CD14-positive monocyte (primary cell): ENCODE measurements around the gene ARMC7. TPM values are rescaled to one million over a fixed set of nuclear protein-coding genes. Genes with fewer than 3 reads are reported as not detected.
"Not testable (repeated sequence)": the region's sequence is repeated elsewhere in the genome, so short reads cannot be mapped to it uniquely, and the experiment has no call there.

Experiments
- DNase-seq, 3 donors: peaks; one replicate each; pipeline ENCODE4 v3.0.0-alpha.2; 2011 to 2022
- H2AFZ ChIP-seq: 2 replicates; pipeline ENCODE4 v1.6.0; 2012; ENCODE audit warnings: mild to moderate bottlenecking, low read depth, low read length, inconsistent platforms; ENCODE audit not compliant: insufficient read depth, poor library complexity, severe bottlenecking
- H3K27ac ChIP-seq, 2 donors: 1 replicate in 1 of 2; 2 replicates in 1 of 2; pipeline ENCODE4 v1.5.1; 2012 to 2013; ENCODE audit warnings: low read length in 2 of 2, control low read depth in 1 of 2, inconsistent platforms in 1 of 2, low read depth in 1 of 2, mild to moderate bottlenecking in 1 of 2
- H3K27me3 ChIP-seq, 2 donors: one replicate each; pipeline versions ENCODE4 v1.6.0 to v1.6.1; 2011 to 2013; ENCODE audit warnings: low read length in 2 of 2; ENCODE audit not compliant: control insufficient read depth in 2 of 2, insufficient read depth in 2 of 2
- H3K36me3 ChIP-seq, 2 donors: replicated peaks in 1 of 2; 1 replicate in 1 of 2; 2 replicates in 1 of 2; pipeline versions ENCODE4 v1.5.1 to v1.6.1; 2012 to 2013; ENCODE audit warnings: low read length in 2 of 2, control low read depth in 1 of 2, inconsistent platforms in 1 of 2, mild to moderate bottlenecking in 1 of 2; ENCODE audit not compliant: insufficient read depth in 2 of 2, control insufficient read depth in 1 of 2
- H3K4me1 ChIP-seq, 2 donors: 1 replicate in 1 of 2; 2 replicates in 1 of 2; pipeline versions ENCODE4 v1.5.1 to v1.6.1; 2012 to 2013; ENCODE audit warnings: low read length in 2 of 2, control low read depth in 1 of 2, inconsistent platforms in 1 of 2, mild to moderate bottlenecking in 1 of 2, moderate library complexity in 1 of 2; ENCODE audit not compliant: insufficient read depth in 2 of 2, control insufficient read depth in 1 of 2
- H3K4me2 ChIP-seq: replicated peaks from 2 replicates; pipeline ENCODE3; 2012; ENCODE audit warnings: low read length, moderate library complexity, mild to moderate bottlenecking; ENCODE audit not compliant: poor library complexity, severe bottlenecking; ENCODE audit errors: extremely low read depth
- H3K4me3 ChIP-seq, 3 experiments: fragments of 200-600 bp in 1 of 3; sonication (generic) in 1 of 3; replicated peaks in 1 of 3; 1 replicate in 2 of 3; 2 replicates in 1 of 3; pipeline ENCODE4 v1.5.1; 2011 to 2013; ENCODE audit warnings: low read length in 3 of 3, mild to moderate bottlenecking in 3 of 3, control low read depth in 2 of 3, low read depth in 2 of 3, inconsistent platforms in 1 of 3, moderate library complexity in 1 of 3
- H3K79me2 ChIP-seq: 2 replicates; pipeline ENCODE4 v1.6.0; 2012; ENCODE audit warnings: mild to moderate bottlenecking, control low read depth, inconsistent platforms, low read length, moderate library complexity; ENCODE audit not compliant: insufficient read depth
- H3K9ac ChIP-seq: 2 replicates; pipeline ENCODE4 v1.6.0; 2017; ENCODE audit warnings: low read length, mild to moderate bottlenecking; ENCODE audit not compliant: insufficient read depth, poor library complexity, severe bottlenecking
- H3K9me3 ChIP-seq, 2 donors: replicated peaks in 1 of 2; 1 replicate in 1 of 2; 2 replicates in 1 of 2; pipeline versions ENCODE4 v1.5.1 to v1.6.1; 2012 to 2013; ENCODE audit warnings: low read length in 2 of 2, control low read depth in 1 of 2; ENCODE audit not compliant: control insufficient read depth in 1 of 2, insufficient read depth in 1 of 2
- H4K20me1 ChIP-seq: 2 replicates; pipeline ENCODE4 v1.6.0; 2012; ENCODE audit warnings: mild to moderate bottlenecking, low read length, control low read depth, moderate library complexity; ENCODE audit not compliant: insufficient read depth
- H3K27ac Mint-ChIP-seq, 7 donors: one replicate each; pipeline ENCODE4 v1.8.0; 2020; ENCODE audit warnings: mild to moderate bottlenecking in 7 of 7, mixed read lengths in 7 of 7, moderate library complexity in 6 of 7, inconsistent platforms in 2 of 7
- H3K27me3 Mint-ChIP-seq, 3 donors: one replicate each; pipeline ENCODE4 v1.8.0; 2021 to 2022; ENCODE audit warnings: low read depth in 3 of 3, mild to moderate bottlenecking in 3 of 3, mixed read lengths in 3 of 3, moderate library complexity in 3 of 3, inconsistent platforms in 1 of 3
- H3K36me3 Mint-ChIP-seq, 2 donors: one replicate each; pipeline ENCODE4 v1.8.0; 2020; ENCODE audit warnings: mixed read lengths in 2 of 2, inconsistent platforms in 1 of 2, mild to moderate bottlenecking in 1 of 2
- H3K4me1 Mint-ChIP-seq: one replicate; pipeline ENCODE4 v1.8.0; 2020; ENCODE audit warnings: mild to moderate bottlenecking, mixed read lengths
- H3K4me3 Mint-ChIP-seq, 2 donors: one replicate each; pipeline ENCODE4 v1.8.0; 2020; ENCODE audit warnings: mild to moderate bottlenecking in 2 of 2, mixed read lengths in 2 of 2, moderate library complexity in 1 of 2
- H3K9me3 Mint-ChIP-seq, 7 donors: one replicate each; pipeline ENCODE4 v1.8.0; 2020 to 2022; ENCODE audit warnings: mixed read lengths in 7 of 7, mild to moderate bottlenecking in 6 of 7, moderate library complexity in 6 of 7, inconsistent platforms in 2 of 7
- WGBS: methylation state at CpG from one replicate; pipeline ENCODE4 v1.1.5; 2013; ENCODE audit warnings: missing lambda C conversion rate; ENCODE audit not compliant: insufficient coverage; 5-methylcytosine and 5-hydroxymethylcytosine counted together
- intact Hi-C, 2 donors: fragments of 100-400 bp; cut with micrococcal nuclease; formaldehyde crosslinking; loops; one replicate each; pipeline versions ENCODE4 v1.15.0 to v1.15.1; 2023
- polyA plus RNA-seq, 3 donors: library from polyadenylated mRNA; depleted of rRNA in 1 of 3; unstranded in 2 of 3; stranded (reverse) in 1 of 3; fragments of 300-500 nt in 2 of 3; fragments of >200 nt in 1 of 3; fragmentation: Illumina TruSeq in 2 of 3; gene quantifications; 1 replicate in 2 of 3; 2 replicates in 1 of 3; pipeline ENCODE4 v1.2.3, GENCODE V29; 2012 to 2021
- TF ChIP-seq, protein P1 (sequence below): fragments of 200-600 bp; IDR thresholded peaks from one replicate; pipeline ENCODE4 v1.8.0; 2022; ENCODE audit warnings: antibody characterized with exemption, mild to moderate bottlenecking

Gene ARMC7
- polyA plus RNA-seq, 3 donors, result 1.3 to 11.8 (median 2.1) TPM

DNA sequence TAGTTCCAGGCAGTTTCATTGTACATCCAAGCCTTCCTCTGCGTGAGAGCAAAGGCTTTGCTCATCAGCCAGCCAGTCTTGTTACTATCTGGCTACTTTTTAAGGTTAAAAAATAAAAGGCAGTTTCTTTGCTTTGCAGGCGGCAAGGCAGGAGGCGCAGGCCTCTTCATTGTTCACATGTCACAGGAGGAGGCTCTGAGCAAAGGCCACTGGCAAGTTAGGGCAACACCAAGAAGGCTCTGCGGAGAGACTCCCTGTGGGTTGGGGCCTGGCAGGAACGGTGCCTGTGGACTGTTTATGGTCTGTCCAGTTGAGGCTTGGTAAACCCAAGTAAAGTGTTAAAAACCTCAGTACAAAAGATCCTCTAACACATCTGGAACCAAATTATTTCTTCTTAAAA, 25.7 kb downstream of the ARMC7 start:
- Histone ChIP-seq H3K4me2 (no peak overlapping the region), H3K36me3 (peaks cover 33 to 58% of the 10 kb centered on the region in 2 donors), H3K27ac (no peak overlapping the region), H4K20me1 (peaks cover 3% of the 10 kb centered on the region), H2AFZ (no peak overlapping the region), H3K9me3 (no peaks in the 10 kb centered on the region), H3K27me3 (no peaks in the 10 kb centered on the region), H3K4me3 (no peak overlapping the region), H3K79me2 (peaks cover 10% of the 10 kb centered on the region), H3K9ac (no peak overlapping the region), H3K4me1 (peaks cover 15 to 19% of the 10 kb centered on the region in 2 donors)
- intact Hi-C loops, result no loop called here
- WGBS, result 98% methylated on average over 3 of the region's 5 CpGs
- Mint-ChIP-seq H3K4me1 (peaks cover 11% of the 10 kb centered on the region), H3K27me3 (no peaks in the 10 kb centered on the region), H3K27ac (no peak overlapping the region), H3K36me3 (peaks cover 28 to 51% of the 10 kb centered on the region in 2 donors), H3K4me3 (no peak overlapping the region), H3K9me3 (no peaks in the 10 kb centered on the region)
- DNase-seq, result no peak
- TF ChIP-seq, protein P1, sequence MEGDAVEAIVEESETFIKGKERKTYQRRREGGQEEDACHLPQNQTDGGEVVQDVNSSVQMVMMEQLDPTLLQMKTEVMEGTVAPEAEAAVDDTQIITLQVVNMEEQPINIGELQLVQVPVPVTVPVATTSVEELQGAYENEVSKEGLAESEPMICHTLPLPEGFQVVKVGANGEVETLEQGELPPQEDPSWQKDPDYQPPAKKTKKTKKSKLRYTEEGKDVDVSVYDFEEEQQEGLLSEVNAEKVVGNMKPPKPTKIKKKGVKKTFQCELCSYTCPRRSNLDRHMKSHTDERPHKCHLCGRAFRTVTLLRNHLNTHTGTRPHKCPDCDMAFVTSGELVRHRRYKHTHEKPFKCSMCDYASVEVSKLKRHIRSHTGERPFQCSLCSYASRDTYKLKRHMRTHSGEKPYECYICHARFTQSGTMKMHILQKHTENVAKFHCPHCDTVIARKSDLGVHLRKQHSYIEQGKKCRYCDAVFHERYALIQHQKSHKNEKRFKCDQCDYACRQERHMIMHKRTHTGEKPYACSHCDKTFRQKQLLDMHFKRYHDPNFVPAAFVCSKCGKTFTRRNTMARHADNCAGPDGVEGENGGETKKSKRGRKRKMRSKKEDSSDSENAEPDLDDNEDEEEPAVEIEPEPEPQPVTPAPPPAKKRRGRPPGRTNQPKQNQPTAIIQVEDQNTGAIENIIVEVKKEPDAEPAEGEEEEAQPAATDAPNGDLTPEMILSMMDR, result no peak

DNA sequence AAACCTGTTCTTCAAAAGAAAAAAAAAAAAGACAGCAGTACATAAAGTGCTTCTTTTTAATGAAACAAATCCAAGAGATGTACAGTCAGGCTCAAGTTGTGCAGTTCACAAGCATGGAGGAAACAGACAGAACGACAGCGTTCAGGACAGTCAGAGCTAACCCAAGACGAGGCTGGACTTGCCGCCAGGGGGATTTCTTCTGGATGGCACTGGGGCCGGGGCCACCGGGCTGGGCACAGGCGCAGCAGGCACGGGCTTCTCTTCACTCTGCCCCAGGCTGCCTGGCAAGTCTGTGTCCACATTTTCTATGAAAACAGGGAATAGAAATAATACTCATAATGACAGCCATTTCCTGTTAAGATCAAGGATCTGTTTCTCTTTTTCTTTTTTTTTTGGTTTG, 26.2 kb downstream of the ARMC7 start:
- H3K9me3 Mint-ChIP-seq, result no peaks in the 10 kb centered on the region
- TF ChIP-seq, protein P1, result no peak
- Histone ChIP-seq H3K4me3 (no peak overlapping the region), H3K27ac (no peak overlapping the region), H4K20me1 (no peaks in the 10 kb centered on the region), H3K9ac (no peak overlapping the region), H3K36me3 (peaks cover 38 to 62% of the 10 kb centered on the region in 2 donors), H3K79me2 (peaks cover 14% of the 10 kb centered on the region), H3K9me3 (no peaks in the 10 kb centered on the region), H3K27me3 (no peaks in the 10 kb centered on the region), H3K4me1 (peaks cover 10 to 14% of the 10 kb centered on the region in 2 donors), H3K4me2 (no peak overlapping the region), H2AFZ (no peak overlapping the region)
- H3K27ac Mint-ChIP-seq, result peak overlapping the region in 2 of 7 donors; percentile 8 to 11
- H3K4me1 Mint-ChIP-seq, result peaks cover 8% of the 10 kb centered on the region
- intact Hi-C loops, result no loop called here
- peaks cover 30 to 54% of the 10 kb centered on the region in 2 donors for H3K36me3 Mint-ChIP-seq
- no peak overlapping the region for H3K4me3 Mint-ChIP-seq
- no peaks in the 10 kb centered on the region for H3K27me3 Mint-ChIP-seq
- DNase-seq, result no peak
- 98% methylated on average over 6 of the region's 8 CpGs for WGBS

- 98% methylated on average over 6 of the region's 9 CpGs for WGBS
- H3K27ac ChIP-seq, H3K4me1 ChIP-seq, H3K9me3 Mint-ChIP-seq, H3K27me3 ChIP-seq, H2AFZ ChIP-seq, DNase-seq, H3K27ac Mint-ChIP-seq, H3K9me3 ChIP-seq, H3K4me3 Mint-ChIP-seq, H3K4me2 ChIP-seq, H3K79me2 ChIP-seq, H3K9ac ChIP-seq, H3K27me3 Mint-ChIP-seq, H3K4me1 Mint-ChIP-seq, intact Hi-C loops, H3K4me3 ChIP-seq, H4K20me1 ChIP-seq: not testable (repeated sequence)
- peaks cover 47 to 78% of the 10 kb centered on the region in 2 donors for H3K36me3 ChIP-seq
- H3K36me3 Mint-ChIP-seq, result peaks cover 38 to 68% of the 10 kb centered on the region in 2 donors
Observed at GRCh38 chr17:75137762-75138161, 28.0 kb downstream of the ARMC7 start.
